ENCODE data around the gene DGKI.

Gene DGKI

GRCh38 chr7:137696376-137696775 lies 150.4 kb downstream of the DGKI start:
- no peak for DNase-seq (ENCODE audit: low spot score)
- in situ Hi-C loops (cut with MboI; ENCODE audit: low sequenced_read_pairs, unreplicated experiment), result no loop called here
- TF ChIP-seq CTCF (IDR thresholded peaks at IDR 0.05; ENCODE audit: borderline replicate concordance, control extremely low read depth, extremely low read depth, insufficient read depth, missing control alignments), result no peak

GRCh38 chr7:137695942-137696341 lies 150.8 kb downstream of the DGKI start:
- no peak for TF ChIP-seq CTCF (IDR thresholded peaks at IDR 0.05; ENCODE audit: borderline replicate concordance, control extremely low read depth, extremely low read depth, insufficient read depth, missing control alignments)
- no peak for DNase-seq (ENCODE audit: low spot score)
- in situ Hi-C loops (cut with MboI; ENCODE audit: low sequenced_read_pairs, unreplicated experiment), result no loop called here

- no peak for TF ChIP-seq CTCF (IDR thresholded peaks at IDR 0.05; ENCODE audit: borderline replicate concordance, control extremely low read depth, extremely low read depth, insufficient read depth, missing control alignments)
- in situ Hi-C loops (cut with MboI; ENCODE audit: low sequenced_read_pairs, unreplicated experiment), result no loop called here
- no peak for DNase-seq (ENCODE audit: low spot score)
Measured at GRCh38 chr7:137695494-137695893, 151.3 kb downstream of the DGKI start.

GRCh38 chr7:137694405-137694804 lies 152.4 kb downstream of the DGKI start:
- peak; percentile 21 for DNase-seq (ENCODE audit: low spot score)
- TF ChIP-seq CTCF (IDR thresholded peaks at IDR 0.05; ENCODE audit: borderline replicate concordance, control extremely low read depth, extremely low read depth, insufficient read depth, missing control alignments), result no peak
- in situ Hi-C loops (cut with MboI; ENCODE audit: low sequenced_read_pairs, unreplicated experiment), result no loop called here

GRCh38 chr7:137692399-137692798 lies 154.4 kb downstream of the DGKI start:
- in situ Hi-C loops (cut with MboI; ENCODE audit: low sequenced_read_pairs, unreplicated experiment), result no loop called here
- no peak for TF ChIP-seq CTCF (IDR thresholded peaks at IDR 0.05; ENCODE audit: borderline replicate concordance, control extremely low read depth, extremely low read depth, insufficient read depth, missing control alignments)
- DNase-seq (ENCODE audit: low spot score), result no peak

- DNase-seq (ENCODE audit: low spot score), result no peak
- in situ Hi-C loops (cut with MboI; ENCODE audit: low sequenced_read_pairs, unreplicated experiment), result no loop called here
Measured at GRCh38 chr7:137691566-137691965, 155.2 kb downstream of the DGKI start.

More at GRCh38 chr7:137691566-137691965, 155.2 kb downstream of the DGKI start:
- TF ChIP-seq CTCF (IDR thresholded peaks at IDR 0.05; ENCODE audit: borderline replicate concordance, control extremely low read depth, extremely low read depth, insufficient read depth, missing control alignments), result no peak

Measured in GM13976 (cell line).